ENCODE data around the gene MTHFR.
A peak's percentile ranks its signal among the peaks of the same experiment; 100 is the strongest.

MTHFR gene

GRCh38 chr1:11787804-11788436 lies 17.8 kb downstream of the MTHFR start:
- no peak overlapping the region for H3K4me3 ChIP-seq (replicated peaks; ENCODE audit: low read depth, low read length)
- no peak for DNase-seq (ENCODE audit: extremely low read depth, insufficient read length)
- peaks cover 8% of the 10 kb centered on the region for H3K36me3 ChIP-seq (ENCODE audit: control insufficient read depth, insufficient read depth, low read length)
- no peak for TF ChIP-seq CTCF (IDR thresholded peaks at IDR 0.05; ENCODE audit: insufficient read depth, low read length, poor library complexity, severe bottlenecking)
- no peaks in the 10 kb centered on the region for H3K27me3 ChIP-seq (replicated peaks; ENCODE audit: control insufficient read depth, insufficient read depth, low read length)

- TF ChIP-seq CTCF (IDR thresholded peaks at IDR 0.05; ENCODE audit: insufficient read depth, low read length, poor library complexity, severe bottlenecking) = no peak
- H3K36me3 ChIP-seq (ENCODE audit: control insufficient read depth, insufficient read depth, low read length) = peaks cover 8% of the 10 kb centered on the region
- DNase-seq (ENCODE audit: extremely low read depth, insufficient read length) = no peak
- H3K4me3 ChIP-seq (replicated peaks; ENCODE audit: low read depth, low read length) = no peak overlapping the region
- H3K27me3 ChIP-seq (replicated peaks; ENCODE audit: control insufficient read depth, insufficient read depth, low read length) = no peaks in the 10 kb centered on the region
These were observed 18.4 kb downstream of the MTHFR start for GRCh38 chr1:11787251-11787803.

DNA sequence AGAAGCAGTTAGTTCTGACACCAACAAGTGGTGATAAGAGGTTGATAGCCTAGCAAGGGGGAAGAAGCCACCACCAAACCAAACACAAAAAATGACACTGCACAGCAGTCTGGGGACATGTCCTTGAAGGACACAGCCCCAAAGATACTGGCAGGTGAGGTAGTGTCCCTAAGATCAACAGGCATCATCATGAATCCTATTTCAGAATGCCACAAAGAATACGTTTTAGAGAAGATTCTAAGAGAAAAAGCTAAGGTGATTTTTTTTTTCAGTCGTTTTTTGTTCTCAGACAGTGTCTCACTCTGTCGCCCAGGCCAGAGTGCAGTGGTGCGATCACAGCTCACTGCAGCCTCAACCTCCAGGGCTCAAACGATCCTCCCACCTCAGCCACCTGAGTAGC lies 19.6 kb downstream of the MTHFR start:
- Histone ChIP-seq H3K36me3 (ENCODE audit: control insufficient read depth, insufficient read depth, low read length) (peaks cover 5% of the 10 kb centered on the region; the same call in 1 of the 2 replicates), H3K4me3 (replicated peaks; ENCODE audit: low read depth, low read length) (no peak overlapping the region), H3K27me3 (replicated peaks; ENCODE audit: control insufficient read depth, insufficient read depth, low read length) (no peaks in the 10 kb centered on the region)
- no peak for DNase-seq (ENCODE audit: extremely low read depth, insufficient read length)
- TF ChIP-seq CTCF (IDR thresholded peaks at IDR 0.05; ENCODE audit: insufficient read depth, low read length, poor library complexity, severe bottlenecking) = no peak

GRCh38 chr1:11784993-11785769 lies 20.6 kb downstream of the MTHFR start:
- H3K27me3 ChIP-seq (replicated peaks; ENCODE audit: control insufficient read depth, insufficient read depth, low read length) = no peaks in the 10 kb centered on the region
- peak; percentile 95 for TF ChIP-seq CTCF (IDR thresholded peaks at IDR 0.05; ENCODE audit: insufficient read depth, low read length, poor library complexity, severe bottlenecking)
- no peak overlapping the region for H3K4me3 ChIP-seq (replicated peaks; ENCODE audit: low read depth, low read length)
- DNase-seq (ENCODE audit: extremely low read depth, insufficient read length) = peak; percentile 60
- peaks cover 2% of the 10 kb centered on the region; the same call in 1 of the 2 replicates for H3K36me3 ChIP-seq (ENCODE audit: control insufficient read depth, insufficient read depth, low read length)

- H3K27me3 ChIP-seq (replicated peaks; ENCODE audit: control insufficient read depth, insufficient read depth, low read length) = no peaks in the 10 kb centered on the region
- TF ChIP-seq CTCF (IDR thresholded peaks at IDR 0.05; ENCODE audit: insufficient read depth, low read length, poor library complexity, severe bottlenecking) = no peak
- no peak for DNase-seq (ENCODE audit: extremely low read depth, insufficient read length)
- H3K4me3 ChIP-seq (replicated peaks; ENCODE audit: low read depth, low read length) = no peak overlapping the region
- no peaks in the 10 kb centered on the region for H3K36me3 ChIP-seq (ENCODE audit: control insufficient read depth, insufficient read depth, low read length)
These were observed 21.3 kb downstream of the MTHFR start for GRCh38 chr1:11784256-11784992.

Measured in GM06990 (cell line).